Measurements from ENCODE around the gene TXNRD3.

TXNRD3 gene

DNA sequence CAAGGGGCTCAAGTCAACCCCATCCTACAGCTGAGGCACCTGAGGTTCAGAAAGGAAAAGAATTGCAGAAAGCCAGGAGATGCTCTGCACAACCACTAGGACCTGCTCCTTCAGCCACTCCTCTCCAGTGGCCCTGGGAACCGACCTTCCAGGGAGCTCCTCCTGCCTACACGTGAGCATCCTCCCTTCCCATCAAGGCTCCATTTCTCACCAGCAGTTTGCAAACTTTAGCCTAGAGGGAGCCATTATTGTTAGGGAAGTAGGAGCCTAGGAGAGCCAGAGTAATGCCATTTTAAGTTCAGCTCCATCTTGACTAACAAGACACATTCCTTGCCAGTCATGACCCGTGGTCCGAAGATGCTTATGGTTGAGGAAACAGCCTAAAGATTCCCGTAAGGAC, 37.9 kb upstream of the TXNRD3 start:
- CTCF ChIA-PET: interaction anchor here (0.6 kb wide), 2 partner anchors 11 to 86 kb away, joined by 3 read pairs; no protein-coding TSS in a partner anchor
- POLR2A ChIA-PET (ENCODE audit: low non-redundant PET): no interaction called here
- DNase-seq (ENCODE audit: low spot score): no peak
- H3K27ac ChIP-seq: no peak overlapping the region
- TF ChIP-seq, protein P1, sequence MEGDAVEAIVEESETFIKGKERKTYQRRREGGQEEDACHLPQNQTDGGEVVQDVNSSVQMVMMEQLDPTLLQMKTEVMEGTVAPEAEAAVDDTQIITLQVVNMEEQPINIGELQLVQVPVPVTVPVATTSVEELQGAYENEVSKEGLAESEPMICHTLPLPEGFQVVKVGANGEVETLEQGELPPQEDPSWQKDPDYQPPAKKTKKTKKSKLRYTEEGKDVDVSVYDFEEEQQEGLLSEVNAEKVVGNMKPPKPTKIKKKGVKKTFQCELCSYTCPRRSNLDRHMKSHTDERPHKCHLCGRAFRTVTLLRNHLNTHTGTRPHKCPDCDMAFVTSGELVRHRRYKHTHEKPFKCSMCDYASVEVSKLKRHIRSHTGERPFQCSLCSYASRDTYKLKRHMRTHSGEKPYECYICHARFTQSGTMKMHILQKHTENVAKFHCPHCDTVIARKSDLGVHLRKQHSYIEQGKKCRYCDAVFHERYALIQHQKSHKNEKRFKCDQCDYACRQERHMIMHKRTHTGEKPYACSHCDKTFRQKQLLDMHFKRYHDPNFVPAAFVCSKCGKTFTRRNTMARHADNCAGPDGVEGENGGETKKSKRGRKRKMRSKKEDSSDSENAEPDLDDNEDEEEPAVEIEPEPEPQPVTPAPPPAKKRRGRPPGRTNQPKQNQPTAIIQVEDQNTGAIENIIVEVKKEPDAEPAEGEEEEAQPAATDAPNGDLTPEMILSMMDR (conservative IDR thresholded peaks at IDR 0.05; ENCODE audit: low read depth): no peak

DNA sequence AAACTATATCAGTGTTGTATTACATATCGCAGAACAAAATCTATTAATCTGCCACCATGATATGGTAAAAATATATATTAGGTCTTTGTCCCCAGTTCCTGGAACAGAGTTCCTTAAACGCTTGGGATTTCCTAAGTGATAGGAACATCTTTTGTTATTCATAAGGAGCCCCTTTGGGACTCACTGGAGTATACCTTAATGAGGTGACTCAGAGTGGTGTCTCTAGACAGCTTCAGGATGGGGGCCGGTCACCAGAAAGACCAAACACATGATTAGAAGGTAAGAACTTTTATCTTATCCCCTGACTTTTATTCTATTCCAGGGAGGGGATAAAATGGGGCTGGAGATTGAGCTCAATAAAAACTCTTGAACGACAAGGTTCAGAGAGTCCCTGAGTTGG, 36.8 kb upstream of the TXNRD3 start:
- TF ChIP-seq, protein P1 (conservative IDR thresholded peaks at IDR 0.05; ENCODE audit: low read depth): no peak
- no peak for DNase-seq (ENCODE audit: low spot score)
- ChIA-PET CTCF (no interaction called here), POLR2A (ENCODE audit: low non-redundant PET) (no interaction called here)
- no peak overlapping the region for H3K27ac ChIP-seq

DNA sequence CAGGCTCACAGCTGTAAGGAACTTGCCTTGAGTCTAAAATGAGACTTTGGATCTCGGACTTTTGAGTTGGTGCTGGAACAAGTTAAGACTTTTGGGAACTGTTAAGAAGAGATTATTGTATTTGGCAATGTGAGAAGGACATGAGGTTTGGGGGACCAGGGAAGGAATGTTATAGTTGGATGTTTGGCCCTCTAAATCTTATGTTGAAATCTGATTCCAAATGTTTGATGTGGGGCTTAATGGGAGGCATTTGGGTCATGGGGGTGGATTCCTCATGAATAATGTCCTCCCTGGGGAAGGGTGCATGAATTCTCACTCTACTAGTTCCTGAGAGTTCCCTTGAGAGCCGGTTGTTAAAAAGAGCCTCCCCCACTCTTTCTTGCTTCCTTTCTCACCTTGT, 30.6 kb upstream of the TXNRD3 start:
- TF ChIP-seq, protein P1 (conservative IDR thresholded peaks at IDR 0.05; ENCODE audit: low read depth): no peak
- no peak for DNase-seq (ENCODE audit: low spot score)
- ChIA-PET POLR2A (ENCODE audit: low non-redundant PET) (no interaction called here), CTCF (no interaction called here)
- no peak overlapping the region for H3K27ac ChIP-seq

DNA sequence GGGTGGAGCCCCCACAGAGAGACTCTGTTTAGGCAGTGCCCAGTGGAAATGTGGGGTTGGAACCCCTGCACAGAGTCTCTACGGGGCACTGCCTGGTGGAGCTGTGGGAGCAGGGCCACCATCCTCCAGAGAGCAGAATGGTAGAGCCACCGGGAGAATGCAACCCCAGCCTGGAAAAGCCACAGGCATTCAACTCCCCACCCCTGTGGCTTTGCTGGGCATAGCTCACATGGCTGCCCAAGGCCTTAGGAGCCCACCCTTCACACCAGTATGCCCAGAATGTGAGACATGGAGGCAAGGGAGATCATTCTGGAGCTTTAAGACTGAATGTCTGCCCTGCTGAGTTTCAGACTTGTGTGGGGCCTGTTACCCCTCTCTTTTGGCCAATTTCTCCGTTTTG, 30.1 kb upstream of the TXNRD3 start:
- DNase-seq (ENCODE audit: low spot score): no peak
- CTCF ChIA-PET: no interaction called here
- no peak overlapping the region for H3K27ac ChIP-seq
- POLR2A ChIA-PET (ENCODE audit: low non-redundant PET): no interaction called here
- TF ChIP-seq, protein P1 (conservative IDR thresholded peaks at IDR 0.05; ENCODE audit: low read depth): no peak

DNA sequence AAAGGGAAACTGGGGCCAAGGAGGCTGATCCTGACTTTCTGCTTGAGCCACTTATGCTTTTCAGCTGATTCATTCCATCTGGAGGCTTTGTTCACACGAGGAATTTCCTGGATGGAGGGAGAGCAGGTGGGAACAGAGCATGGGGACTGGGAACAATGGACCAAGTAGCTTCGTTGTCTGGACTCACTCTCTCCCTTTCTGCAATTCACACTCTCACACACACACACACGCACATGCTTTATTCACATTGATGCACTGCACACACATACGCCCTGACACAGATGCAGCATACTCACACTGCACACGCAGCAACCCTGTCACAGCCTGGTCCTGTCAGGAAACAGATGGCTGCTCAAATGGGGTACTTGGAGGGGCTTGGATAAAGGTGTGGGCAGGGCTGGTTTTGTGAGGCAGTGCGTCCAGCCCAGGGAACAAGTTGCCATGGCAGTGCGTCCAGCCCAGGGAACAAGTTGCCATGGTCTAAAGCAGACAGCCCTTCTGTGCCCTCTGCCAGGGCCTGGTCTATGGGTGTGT, 29.4 kb upstream of the TXNRD3 start:
- no peak overlapping the region for H3K27ac ChIP-seq
- CTCF ChIA-PET: interaction anchor here (0.6 to 1.9 kb wide), 3 partner anchors 29 to 864 kb away, joined by 4 read pairs; no protein-coding TSS in a partner anchor
- POLR2A ChIA-PET (ENCODE audit: low non-redundant PET): no interaction called here
- TF ChIP-seq, protein P1 (conservative IDR thresholded peaks at IDR 0.05; ENCODE audit: low read depth): no peak
- DNase-seq (ENCODE audit: low spot score): no peak

DNA sequence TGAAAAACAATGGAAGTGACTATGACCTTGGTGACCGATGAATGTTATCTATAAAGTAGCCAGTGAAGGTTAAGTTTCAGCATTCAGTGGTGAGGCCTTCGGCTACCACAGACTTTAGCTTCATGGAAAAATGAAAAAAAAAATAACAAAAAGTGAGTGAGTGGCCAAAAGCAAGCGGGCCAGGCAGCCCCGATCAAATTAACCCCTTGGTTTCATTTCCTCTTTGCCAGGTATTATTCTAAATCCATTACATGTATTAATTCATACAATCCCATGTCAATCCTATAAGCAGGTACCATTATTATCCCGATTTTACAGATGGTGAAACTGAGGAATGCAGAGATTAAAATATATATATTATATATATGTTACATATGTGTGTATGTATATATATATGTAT, 28.1 kb upstream of the TXNRD3 start:
- POLR2A ChIA-PET (ENCODE audit: low non-redundant PET): no interaction called here
- CTCF ChIA-PET: interaction anchor here (0.8 to 1.9 kb wide), 3 partner anchors 57 to 865 kb away, joined by 3 to 5 read pairs (median 4); no protein-coding TSS in a partner anchor
- DNase-seq (ENCODE audit: low spot score): no peak
- TF ChIP-seq, protein P1 (conservative IDR thresholded peaks at IDR 0.05; ENCODE audit: low read depth): no peak
- no peak overlapping the region for H3K27ac ChIP-seq
